Fibroblast of skin of right biceps (primary cell): ENCODE data around the gene FXYD5.

ENCODE experiments used
- DNase-seq: peaks from one replicate; pipeline ENCODE4 v3.0.0-alpha.2; 2013

The FXYD5 gene

DNA sequence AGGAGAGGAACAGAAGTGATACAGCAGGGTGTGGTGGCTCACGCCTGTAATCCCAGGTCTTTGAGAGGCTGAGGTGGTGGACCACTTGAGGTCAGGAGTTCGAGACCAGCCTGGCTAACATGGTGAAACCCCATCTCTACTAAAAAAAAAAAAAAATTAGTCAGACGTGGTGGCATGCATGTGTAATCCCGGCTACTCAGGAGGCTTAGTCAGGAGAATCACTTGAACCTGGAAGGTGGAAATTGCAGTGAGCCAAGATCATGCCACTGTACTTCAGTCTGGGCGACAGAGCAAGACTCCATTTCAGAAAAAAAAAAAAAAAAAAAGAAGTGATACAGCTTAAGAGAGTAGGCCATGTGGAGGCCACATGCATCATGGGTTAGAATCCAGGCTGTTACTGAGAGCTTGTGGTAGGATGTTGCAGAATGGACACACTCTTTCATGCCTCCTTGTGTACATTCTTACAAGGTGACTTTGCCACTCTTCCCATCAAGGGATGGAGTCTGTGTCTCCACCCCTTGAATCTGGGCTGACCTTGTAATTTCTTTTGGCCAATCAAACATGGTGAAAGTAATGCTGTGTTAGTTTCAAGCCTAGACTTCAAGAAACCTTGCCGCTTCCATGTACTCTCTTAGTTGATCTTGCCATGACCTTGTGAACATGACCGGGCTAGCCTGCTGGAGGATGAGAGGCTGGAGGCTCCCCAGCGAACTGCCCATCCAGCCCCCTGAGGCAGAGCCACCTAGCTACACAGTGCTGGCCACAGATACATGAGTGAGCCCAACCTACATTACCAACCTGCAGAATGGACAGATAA, 61.7 kb downstream of the FXYD5 start:
- no peak for DNase-seq

DNA sequence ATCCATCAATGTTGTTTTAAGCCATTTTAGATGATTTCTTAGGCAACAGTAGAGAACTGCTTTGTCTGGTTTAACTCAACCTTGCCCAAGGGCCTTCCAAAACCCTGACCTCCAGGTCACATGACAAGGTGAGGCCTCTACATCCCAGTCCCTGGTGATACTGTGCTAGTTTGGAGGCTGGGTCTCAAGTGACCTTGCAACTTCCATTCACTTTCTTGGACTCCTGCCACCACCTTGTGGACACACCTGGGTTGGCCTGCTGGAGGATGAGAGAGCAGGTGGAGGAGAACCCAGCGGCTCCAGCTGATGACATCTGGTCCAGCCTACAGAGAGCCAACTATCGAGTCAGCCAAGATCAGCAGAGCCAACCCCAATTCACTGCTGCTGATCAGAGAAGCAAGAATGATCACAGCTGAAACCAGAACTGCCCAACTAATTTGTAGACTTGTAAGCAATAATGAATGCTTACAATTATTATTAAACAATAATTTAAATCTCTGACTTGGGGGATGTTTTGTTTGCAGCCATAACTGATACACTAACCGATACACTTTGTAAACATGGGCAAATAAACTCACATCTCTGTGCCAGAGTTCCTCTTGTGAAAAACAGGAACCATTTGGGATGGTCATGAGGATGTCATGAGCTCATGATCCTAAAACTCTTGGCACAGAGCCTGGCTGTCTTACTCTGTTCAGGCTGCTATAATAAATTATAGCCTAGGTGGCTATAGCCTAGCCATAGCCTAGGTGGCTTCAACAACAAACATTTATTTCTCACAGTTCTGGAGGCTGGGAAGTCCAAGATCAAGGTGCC, 62.5 kb downstream of the FXYD5 start:
- no peak for DNase-seq

DNA sequence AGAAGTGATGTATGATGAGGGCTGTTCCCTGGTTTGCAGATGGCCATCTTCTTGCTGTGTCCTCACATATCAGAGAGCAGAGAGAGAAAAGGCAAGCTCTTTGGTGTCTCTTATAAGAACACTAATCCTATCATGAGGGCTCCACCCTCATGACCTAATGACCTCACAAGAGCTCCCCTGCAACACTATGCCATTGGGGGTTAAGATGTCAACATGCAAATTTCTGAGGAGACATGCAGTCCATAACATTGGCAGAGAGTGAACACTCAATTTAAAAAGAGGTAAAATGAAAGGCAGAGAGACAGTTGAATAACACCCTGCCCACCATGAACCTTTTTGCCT, 63.1 kb downstream of the FXYD5 start:
- DNase-seq: no peak

DNA sequence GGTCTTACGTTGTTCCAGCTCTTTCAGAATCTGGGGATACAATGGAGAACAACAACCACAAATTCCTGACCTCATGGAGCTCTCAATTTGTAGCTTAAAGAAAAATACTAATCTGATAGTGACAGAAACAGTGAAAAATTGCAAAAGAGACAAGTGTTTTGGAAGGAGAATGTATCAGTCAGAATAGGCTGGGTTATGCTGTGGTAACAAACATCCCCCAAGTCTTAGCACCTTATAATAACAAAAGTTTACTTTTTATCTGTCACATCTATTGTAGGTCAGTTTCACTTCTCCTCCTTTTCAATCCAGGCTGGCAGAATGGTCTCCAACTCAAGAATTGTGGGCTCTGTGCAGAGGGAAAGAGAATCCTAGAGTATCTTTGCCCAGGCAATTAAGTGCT, 64.5 kb downstream of the FXYD5 start:
- no peak for DNase-seq
